ENCODE data around the gene WIZ. TPM values are rescaled to one million over a fixed set of nuclear protein-coding genes. Genes with fewer than 3 reads are reported as not detected.

Gene WIZ
- total and polyA plus RNA-seq, 2 of the 8 experiments (the other 6 are each of a cell fraction or from before 2014, with no cell fraction given) = 12.5 to 33.2 TPM

DNA sequence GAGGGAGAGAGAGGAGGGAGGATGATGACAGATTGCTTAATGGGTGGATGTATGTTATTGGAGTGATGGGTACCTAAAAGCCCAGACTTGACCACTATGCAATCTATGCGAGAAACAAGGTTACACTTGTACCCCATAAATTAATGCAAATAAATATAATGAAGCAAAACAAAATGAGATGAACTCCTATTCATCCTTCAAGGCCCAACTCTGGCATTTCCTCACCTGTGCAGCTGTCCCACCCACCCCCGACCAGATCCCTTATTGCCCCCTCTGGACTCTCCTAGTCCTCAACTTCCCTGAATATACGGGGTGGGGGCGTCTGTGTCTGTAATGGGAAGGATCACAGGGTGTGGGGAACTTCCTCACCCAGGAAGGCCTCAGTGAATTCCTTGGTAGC, 25.4 kb upstream of the WIZ start (continued):
- TF ChIP-seq, protein P1, sequence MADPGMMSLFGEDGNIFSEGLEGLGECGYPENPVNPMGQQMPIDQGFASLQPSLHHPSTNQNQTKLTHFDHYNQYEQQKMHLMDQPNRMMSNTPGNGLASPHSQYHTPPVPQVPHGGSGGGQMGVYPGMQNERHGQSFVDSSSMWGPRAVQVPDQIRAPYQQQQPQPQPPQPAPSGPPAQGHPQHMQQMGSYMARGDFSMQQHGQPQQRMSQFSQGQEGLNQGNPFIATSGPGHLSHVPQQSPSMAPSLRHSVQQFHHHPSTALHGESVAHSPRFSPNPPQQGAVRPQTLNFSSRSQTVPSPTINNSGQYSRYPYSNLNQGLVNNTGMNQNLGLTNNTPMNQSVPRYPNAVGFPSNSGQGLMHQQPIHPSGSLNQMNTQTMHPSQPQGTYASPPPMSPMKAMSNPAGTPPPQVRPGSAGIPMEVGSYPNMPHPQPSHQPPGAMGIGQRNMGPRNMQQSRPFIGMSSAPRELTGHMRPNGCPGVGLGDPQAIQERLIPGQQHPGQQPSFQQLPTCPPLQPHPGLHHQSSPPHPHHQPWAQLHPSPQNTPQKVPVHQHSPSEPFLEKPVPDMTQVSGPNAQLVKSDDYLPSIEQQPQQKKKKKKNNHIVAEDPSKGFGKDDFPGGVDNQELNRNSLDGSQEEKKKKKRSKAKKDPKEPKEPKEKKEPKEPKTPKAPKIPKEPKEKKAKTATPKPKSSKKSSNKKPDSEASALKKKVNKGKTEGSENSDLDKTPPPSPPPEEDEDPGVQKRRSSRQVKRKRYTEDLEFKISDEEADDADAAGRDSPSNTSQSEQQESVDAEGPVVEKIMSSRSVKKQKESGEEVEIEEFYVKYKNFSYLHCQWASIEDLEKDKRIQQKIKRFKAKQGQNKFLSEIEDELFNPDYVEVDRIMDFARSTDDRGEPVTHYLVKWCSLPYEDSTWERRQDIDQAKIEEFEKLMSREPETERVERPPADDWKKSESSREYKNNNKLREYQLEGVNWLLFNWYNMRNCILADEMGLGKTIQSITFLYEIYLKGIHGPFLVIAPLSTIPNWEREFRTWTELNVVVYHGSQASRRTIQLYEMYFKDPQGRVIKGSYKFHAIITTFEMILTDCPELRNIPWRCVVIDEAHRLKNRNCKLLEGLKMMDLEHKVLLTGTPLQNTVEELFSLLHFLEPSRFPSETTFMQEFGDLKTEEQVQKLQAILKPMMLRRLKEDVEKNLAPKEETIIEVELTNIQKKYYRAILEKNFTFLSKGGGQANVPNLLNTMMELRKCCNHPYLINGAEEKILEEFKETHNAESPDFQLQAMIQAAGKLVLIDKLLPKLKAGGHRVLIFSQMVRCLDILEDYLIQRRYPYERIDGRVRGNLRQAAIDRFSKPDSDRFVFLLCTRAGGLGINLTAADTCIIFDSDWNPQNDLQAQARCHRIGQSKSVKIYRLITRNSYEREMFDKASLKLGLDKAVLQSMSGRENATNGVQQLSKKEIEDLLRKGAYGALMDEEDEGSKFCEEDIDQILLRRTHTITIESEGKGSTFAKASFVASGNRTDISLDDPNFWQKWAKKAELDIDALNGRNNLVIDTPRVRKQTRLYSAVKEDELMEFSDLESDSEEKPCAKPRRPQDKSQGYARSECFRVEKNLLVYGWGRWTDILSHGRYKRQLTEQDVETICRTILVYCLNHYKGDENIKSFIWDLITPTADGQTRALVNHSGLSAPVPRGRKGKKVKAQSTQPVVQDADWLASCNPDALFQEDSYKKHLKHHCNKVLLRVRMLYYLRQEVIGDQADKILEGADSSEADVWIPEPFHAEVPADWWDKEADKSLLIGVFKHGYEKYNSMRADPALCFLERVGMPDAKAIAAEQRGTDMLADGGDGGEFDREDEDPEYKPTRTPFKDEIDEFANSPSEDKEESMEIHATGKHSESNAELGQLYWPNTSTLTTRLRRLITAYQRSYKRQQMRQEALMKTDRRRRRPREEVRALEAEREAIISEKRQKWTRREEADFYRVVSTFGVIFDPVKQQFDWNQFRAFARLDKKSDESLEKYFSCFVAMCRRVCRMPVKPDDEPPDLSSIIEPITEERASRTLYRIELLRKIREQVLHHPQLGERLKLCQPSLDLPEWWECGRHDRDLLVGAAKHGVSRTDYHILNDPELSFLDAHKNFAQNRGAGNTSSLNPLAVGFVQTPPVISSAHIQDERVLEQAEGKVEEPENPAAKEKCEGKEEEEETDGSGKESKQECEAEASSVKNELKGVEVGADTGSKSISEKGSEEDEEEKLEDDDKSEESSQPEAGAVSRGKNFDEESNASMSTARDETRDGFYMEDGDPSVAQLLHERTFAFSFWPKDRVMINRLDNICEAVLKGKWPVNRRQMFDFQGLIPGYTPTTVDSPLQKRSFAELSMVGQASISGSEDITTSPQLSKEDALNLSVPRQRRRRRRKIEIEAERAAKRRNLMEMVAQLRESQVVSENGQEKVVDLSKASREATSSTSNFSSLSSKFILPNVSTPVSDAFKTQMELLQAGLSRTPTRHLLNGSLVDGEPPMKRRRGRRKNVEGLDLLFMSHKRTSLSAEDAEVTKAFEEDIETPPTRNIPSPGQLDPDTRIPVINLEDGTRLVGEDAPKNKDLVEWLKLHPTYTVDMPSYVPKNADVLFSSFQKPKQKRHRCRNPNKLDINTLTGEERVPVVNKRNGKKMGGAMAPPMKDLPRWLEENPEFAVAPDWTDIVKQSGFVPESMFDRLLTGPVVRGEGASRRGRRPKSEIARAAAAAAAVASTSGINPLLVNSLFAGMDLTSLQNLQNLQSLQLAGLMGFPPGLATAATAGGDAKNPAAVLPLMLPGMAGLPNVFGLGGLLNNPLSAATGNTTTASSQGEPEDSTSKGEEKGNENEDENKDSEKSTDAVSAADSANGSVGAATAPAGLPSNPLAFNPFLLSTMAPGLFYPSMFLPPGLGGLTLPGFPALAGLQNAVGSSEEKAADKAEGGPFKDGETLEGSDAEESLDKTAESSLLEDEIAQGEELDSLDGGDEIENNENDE (IDR thresholded peaks at IDR 0.05; ENCODE audit: insufficient replicate concordance, low read length) = no peak
- TF ChIP-seq, protein P2, sequence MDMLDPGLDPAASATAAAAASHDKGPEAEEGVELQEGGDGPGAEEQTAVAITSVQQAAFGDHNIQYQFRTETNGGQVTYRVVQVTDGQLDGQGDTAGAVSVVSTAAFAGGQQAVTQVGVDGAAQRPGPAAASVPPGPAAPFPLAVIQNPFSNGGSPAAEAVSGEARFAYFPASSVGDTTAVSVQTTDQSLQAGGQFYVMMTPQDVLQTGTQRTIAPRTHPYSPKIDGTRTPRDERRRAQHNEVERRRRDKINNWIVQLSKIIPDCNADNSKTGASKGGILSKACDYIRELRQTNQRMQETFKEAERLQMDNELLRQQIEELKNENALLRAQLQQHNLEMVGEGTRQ (IDR thresholded peaks at IDR 0.05; ENCODE audit: low read length) = no peak
- TF ChIP-seq RNF2 (IDR thresholded peaks at IDR 0.05; ENCODE audit: borderline replicate concordance, low read depth, low read length, missing control alignments, poor library complexity, severe bottlenecking) (no peak), KDM4A (IDR thresholded peaks at IDR 0.05; ENCODE audit: low read depth, low read length, severe bottlenecking) (no peak), RAD21 (IDR thresholded peaks at IDR 0.05 in 1 of 2, conservative IDR thresholded peaks at IDR 0.05 in 1 of 2; ENCODE audit: low read depth in 2 of 2, low read length in 2 of 2) (no peak)

Data from H1 (cell line).